ENCODE results near the gene LUZP4. TPM values are rescaled to one million over a fixed set of nuclear protein-coding genes. Genes with fewer than 3 reads are reported as not detected.

LUZP4 gene
- total RNA-seq, 2 experiments from 2014 or later = not detected

DNA sequence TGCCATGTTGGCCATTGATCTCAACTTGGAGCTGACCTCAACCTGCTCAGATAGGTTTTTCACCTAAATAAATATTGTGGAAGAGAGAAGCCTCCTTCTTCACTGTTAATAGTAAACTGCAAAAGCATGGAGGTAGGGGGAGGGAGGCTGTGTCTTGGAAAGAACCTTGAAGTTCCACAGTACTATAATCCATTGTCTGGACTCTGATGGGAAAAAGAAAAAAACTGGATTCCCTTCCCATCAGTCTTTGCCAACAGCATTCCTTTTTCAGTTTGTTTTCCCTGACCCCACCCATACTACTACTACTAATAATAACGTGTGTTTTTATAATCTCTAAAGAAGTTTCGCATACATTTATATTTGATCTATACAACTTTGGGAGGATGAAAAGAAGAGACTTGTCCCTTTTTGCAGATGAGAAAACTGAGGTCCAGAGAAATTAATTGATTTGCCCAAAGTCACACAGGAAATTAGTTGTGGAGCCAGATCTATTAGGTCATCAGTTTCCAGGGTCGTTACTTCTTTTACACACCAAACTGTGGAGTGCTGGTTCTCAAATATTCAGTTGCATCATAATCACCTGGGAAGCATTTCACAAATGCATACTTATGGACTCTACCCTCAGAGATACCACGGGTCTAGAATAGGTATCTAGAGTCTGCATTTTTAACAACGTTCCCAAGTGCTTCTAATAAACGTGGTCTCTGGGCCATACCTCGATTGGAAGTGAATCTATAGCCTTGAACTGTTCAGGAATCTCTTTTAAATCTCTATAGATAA is 59.1 kb downstream of the LUZP4 start:
- H3K4me3 Mint-ChIP-seq = no peak overlapping the region
- CTCF ChIA-PET = no interaction called here
- H3K4me1 Mint-ChIP-seq = no peaks in the 10 kb centered on the region
- no peaks in the 10 kb centered on the region for H3K36me3 Mint-ChIP-seq
- no peak overlapping the region for H3K27ac Mint-ChIP-seq
- H3K27me3 Mint-ChIP-seq = no peaks in the 10 kb centered on the region
- H3K9me3 Mint-ChIP-seq (ENCODE audit: low read depth) = peaks cover 2% of the 10 kb centered on the region
- ATAC-seq = no peak
- DNase-seq = no peak

GRCh38 chrX:115350711-115351381 is 61.3 kb downstream of the LUZP4 start:
- Mint-ChIP-seq H3K4me3 (no peak overlapping the region), H3K27ac (no peak overlapping the region), H3K9me3 (ENCODE audit: low read depth) (peaks cover 2% of the 10 kb centered on the region), H3K4me1 (no peaks in the 10 kb centered on the region), H3K36me3 (no peaks in the 10 kb centered on the region), H3K27me3 (no peaks in the 10 kb centered on the region)
- no peak for DNase-seq
- ATAC-seq = no peak
- CTCF ChIA-PET = no interaction called here

DNA sequence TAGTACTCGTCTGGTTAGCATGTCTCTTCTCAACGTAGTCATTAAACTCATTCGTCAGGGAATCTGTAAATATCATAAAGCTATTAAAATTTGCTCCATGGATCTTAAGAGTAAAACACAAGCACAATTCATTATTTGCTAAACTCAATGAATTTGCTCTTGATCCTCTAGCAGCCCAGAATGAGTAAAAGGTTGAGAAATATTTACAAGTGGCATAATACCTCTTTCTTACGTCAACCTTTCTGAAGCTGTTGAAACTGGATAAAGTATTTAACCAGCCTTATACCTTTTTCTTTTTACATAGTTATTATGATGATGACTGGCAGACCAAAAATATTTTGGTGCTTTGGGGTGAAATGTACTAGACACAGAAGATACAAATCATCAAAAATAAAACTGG is 66.9 kb downstream of the LUZP4 start:
- CTCF ChIA-PET = no interaction called here
- Mint-ChIP-seq H3K36me3 (no peaks in the 10 kb centered on the region), H3K27me3 (no peaks in the 10 kb centered on the region), H3K27ac (no peak overlapping the region), H3K9me3 (ENCODE audit: low read depth) (no peaks in the 10 kb centered on the region), H3K4me3 (no peak overlapping the region), H3K4me1 (no peaks in the 10 kb centered on the region)
- ATAC-seq (no peak), DNase-seq (no peak)

Other genes with a start within 250 kb of the LUZP4 start
- gene RBMXL3, start 100.3 kb upstream of the LUZP4 start, total RNA-seq = not detected
- gene LRCH2, start 55.6 kb upstream of the LUZP4 start, total RNA-seq = not detected

All from activated CD8-positive, alpha-beta memory T cell treated with anti-CD3 and anti-CD28 coated beads, Interleukin-2, amount 10 ng/mL, durations not matched to agents 7 days and 5 days (primary cell).